Measurements from ENCODE around the gene ALCAM.
A peak's percentile ranks its signal among the peaks of the same experiment; 100 is the strongest.

The ALCAM gene

GRCh38 chr3:105345156-105345555 lies 21.6 kb upstream of the ALCAM start:
- Histone ChIP-seq H3K27me3 (ENCODE audit: low read depth, low read length) (no peaks in the 10 kb centered on the region), H3K9me3 (ENCODE audit: control insufficient read depth in 1 of 2, low read length in 2 of 2) (no peaks in the 10 kb centered on the region), H3K4me1 (ENCODE audit: control insufficient read depth in 1 of 2, insufficient read depth in 2 of 2, low read length in 2 of 2) (no peaks in the 10 kb centered on the region), H3K36me3 (ENCODE audit: control insufficient read depth in 1 of 2, insufficient read depth in 2 of 2, low read length in 2 of 2) (no peaks in the 10 kb centered on the region), H3K4me3 (ENCODE audit: low read depth in 1 of 2, low read length in 2 of 2) (no peak overlapping the region), H3K27ac (ENCODE audit: low read length) (no peak overlapping the region)

DNA sequence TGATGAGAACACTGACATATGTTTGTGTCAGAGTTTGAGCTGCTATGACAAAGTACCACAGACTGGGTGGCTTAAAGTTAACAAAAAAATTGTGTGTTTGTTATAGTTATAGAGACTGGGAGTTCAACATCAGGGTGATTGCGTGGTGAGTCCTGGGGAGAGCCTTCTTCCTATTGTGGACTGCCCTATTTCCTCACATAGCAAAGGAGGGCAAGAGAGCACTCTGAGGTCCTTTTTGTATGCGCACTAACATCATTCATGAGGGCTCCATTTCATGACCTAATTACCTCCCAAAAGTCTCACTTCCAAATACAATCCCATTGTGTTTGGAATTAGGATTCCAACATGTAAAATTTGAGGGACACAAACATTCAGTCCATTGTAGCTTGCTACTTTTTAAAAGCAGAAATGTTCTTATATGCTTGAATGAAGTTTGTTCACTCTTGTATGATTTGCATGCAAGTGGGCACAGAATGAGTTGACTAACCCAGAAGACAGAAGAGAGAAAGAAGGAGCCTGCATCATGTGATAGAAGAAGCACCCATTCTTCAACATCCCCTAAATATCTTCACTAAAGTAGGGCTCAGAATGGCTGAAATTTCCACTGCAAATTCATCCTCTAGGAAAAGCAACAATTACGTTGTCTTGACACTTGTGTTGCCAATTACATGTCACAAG lies 18.9 kb upstream of the ALCAM start:
- H3K9me3 ChIP-seq (ENCODE audit: control insufficient read depth in 1 of 2, low read length in 2 of 2) = no peaks in the 10 kb centered on the region
- H3K27me3 ChIP-seq (ENCODE audit: low read depth, low read length) = no peaks in the 10 kb centered on the region
- H3K4me3 ChIP-seq (ENCODE audit: low read depth in 1 of 2, low read length in 2 of 2) = no peak overlapping the region
- no peak overlapping the region for H3K27ac ChIP-seq (ENCODE audit: low read length)
- no peaks in the 10 kb centered on the region for H3K36me3 ChIP-seq (ENCODE audit: control insufficient read depth in 1 of 2, insufficient read depth in 2 of 2, low read length in 2 of 2)
- H3K4me1 ChIP-seq (ENCODE audit: control insufficient read depth in 1 of 2, insufficient read depth in 2 of 2, low read length in 2 of 2) = no peaks in the 10 kb centered on the region

DNA sequence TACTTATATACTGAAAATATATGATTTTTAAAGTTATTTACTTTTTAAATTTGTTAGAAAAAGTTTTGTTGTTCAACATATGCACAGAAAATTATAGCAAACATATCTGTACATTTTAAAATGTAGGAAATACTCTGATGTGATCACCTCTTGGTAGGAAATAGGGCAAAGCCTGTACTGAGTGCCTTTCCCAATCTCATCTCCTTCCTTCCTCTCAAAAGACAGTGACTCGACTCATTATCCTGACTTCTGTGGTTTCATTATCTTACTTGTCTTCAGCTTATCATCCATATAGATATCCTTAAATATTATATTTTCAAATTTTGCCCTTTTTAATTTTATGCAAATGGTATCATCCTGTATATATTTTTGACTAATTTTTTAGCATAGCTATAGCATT lies 18.4 kb upstream of the ALCAM start:
- H3K4me3 ChIP-seq (ENCODE audit: low read depth in 1 of 2, low read length in 2 of 2) = no peak overlapping the region
- no peaks in the 10 kb centered on the region for H3K27me3 ChIP-seq (ENCODE audit: low read depth, low read length)
- H3K4me1 ChIP-seq (ENCODE audit: control insufficient read depth in 1 of 2, insufficient read depth in 2 of 2, low read length in 2 of 2) = no peaks in the 10 kb centered on the region
- no peak overlapping the region for H3K27ac ChIP-seq (ENCODE audit: low read length)
- no peaks in the 10 kb centered on the region for H3K36me3 ChIP-seq (ENCODE audit: control insufficient read depth in 1 of 2, insufficient read depth in 2 of 2, low read length in 2 of 2)
- H3K9me3 ChIP-seq (ENCODE audit: control insufficient read depth in 1 of 2, low read length in 2 of 2) = no peaks in the 10 kb centered on the region

DNA sequence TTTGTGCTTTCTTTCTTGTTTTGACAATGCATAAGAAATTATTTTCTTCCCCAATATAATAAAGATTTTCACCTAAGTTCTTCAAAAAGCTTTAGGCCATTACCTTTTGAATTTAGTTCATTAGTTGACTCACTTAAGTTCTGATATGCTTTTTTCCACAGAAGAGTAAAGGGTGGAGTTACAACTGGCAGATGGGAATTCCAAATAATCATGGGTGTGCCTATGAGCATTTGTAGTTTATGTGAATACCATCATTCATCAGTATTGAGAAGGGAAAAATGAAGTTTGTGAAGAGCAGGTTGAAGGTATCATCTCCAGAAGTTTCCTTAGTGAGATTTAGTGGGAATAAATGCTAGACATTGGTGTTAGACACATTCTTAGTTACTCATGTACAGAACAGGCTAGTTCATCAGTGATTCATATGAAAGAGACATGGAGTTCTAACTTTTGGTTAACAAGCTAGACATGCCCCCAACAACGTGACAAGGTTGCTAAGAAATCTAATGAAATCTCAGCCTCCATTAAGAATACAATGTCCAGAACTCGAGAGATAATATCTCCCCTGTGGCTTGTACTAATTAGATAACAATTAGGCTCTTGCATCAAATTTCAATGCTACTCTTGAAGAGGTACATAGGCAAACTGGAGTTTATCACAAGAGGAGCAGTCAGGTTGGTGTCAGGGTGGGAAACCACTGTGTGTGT lies 16.9 kb upstream of the ALCAM start:
- Histone ChIP-seq H3K27me3 (ENCODE audit: low read depth, low read length) (peaks cover 5% of the 10 kb centered on the region), H3K36me3 (ENCODE audit: control insufficient read depth in 1 of 2, insufficient read depth in 2 of 2, low read length in 2 of 2) (no peaks in the 10 kb centered on the region), H3K4me1 (ENCODE audit: control insufficient read depth in 1 of 2, insufficient read depth in 2 of 2, low read length in 2 of 2) (no peaks in the 10 kb centered on the region)

GRCh38 chr3:105351821-105352220 lies 14.9 kb upstream of the ALCAM start:
- Histone ChIP-seq H3K9me3 (ENCODE audit: control insufficient read depth in 1 of 2, low read length in 2 of 2) (no peaks in the 10 kb centered on the region), H3K27me3 (ENCODE audit: low read depth, low read length) (peaks cover 5% of the 10 kb centered on the region), H3K27ac (ENCODE audit: low read length) (no peak overlapping the region), H3K4me1 (ENCODE audit: control insufficient read depth in 1 of 2, insufficient read depth in 2 of 2, low read length in 2 of 2) (no peaks in the 10 kb centered on the region), H3K36me3 (ENCODE audit: control insufficient read depth in 1 of 2, insufficient read depth in 2 of 2, low read length in 2 of 2) (no peaks in the 10 kb centered on the region), H3K4me3 (ENCODE audit: low read depth in 1 of 2, low read length in 2 of 2) (no peak overlapping the region)

More for the DNA sequence above, 16.9 kb upstream of the ALCAM start:
- Histone ChIP-seq H3K4me3 (ENCODE audit: low read depth in 1 of 2, low read length in 2 of 2) (no peak overlapping the region), H3K9me3 (ENCODE audit: control insufficient read depth in 1 of 2, low read length in 2 of 2) (no peaks in the 10 kb centered on the region), H3K27ac (ENCODE audit: low read length) (no peak overlapping the region)

DNA sequence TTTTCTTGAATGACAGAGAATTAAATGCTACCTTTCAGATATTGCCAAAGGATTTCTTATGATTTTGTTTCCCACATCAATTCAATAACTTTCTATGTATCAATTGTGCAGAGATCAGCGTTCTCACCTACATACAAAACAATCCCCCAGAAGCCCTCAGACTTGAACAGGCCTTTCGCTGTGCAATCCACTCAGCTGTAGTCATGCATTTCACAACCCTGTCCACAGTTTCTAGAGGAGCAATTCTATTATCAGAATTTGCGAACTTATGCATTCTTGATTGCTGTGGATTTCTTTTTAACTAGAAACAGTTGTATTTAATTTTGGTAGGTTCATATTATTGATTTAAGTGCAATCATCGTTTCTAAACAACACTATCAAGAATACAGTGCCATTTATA lies 13.7 kb upstream of the ALCAM start:
- Histone ChIP-seq H3K4me3 (ENCODE audit: low read depth in 1 of 2, low read length in 2 of 2) (no peak overlapping the region), H3K27me3 (ENCODE audit: low read depth, low read length) (peaks cover 5% of the 10 kb centered on the region), H3K36me3 (ENCODE audit: control insufficient read depth in 1 of 2, insufficient read depth in 2 of 2, low read length in 2 of 2) (no peaks in the 10 kb centered on the region)

DNA sequence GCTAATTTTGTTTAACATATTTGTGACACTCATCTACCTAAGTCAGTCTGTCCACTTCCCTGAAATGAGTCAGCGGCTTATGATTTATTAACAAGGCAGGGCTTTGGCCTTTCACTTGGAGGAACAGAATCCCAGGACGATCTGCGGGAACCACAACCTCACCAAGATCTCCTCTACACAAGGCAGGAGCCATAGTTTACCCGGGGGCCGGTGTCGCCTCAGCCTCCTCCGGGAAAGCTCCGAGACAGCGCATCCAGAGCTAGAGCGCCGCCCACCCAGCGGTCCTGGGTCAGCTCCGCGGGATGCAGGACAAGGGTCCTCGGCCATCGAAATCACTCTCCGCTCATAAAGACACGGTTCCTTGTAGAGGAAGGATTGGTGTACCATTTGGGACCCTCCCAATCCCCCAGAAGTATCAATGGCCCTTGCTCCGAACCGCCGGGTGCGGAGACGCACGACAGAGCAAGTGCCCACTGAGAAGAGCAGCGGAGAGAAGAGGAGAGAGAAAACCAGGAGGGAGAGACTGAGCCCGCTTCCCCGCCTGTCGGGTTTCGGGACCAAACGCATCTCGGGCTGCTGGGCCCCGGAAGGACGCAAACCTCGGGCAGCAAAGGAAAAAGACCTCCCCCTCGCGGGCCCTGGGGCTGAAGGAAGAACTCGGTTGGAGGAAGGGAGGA lies 13.1 kb upstream of the ALCAM start:
- Histone ChIP-seq H3K36me3 (ENCODE audit: control insufficient read depth in 1 of 2, insufficient read depth in 2 of 2, low read length in 2 of 2) (no peaks in the 10 kb centered on the region), H3K4me3 (ENCODE audit: low read depth in 1 of 2, low read length in 2 of 2) (peak overlapping the region; percentile 40 to 59), H3K4me1 (ENCODE audit: control insufficient read depth in 1 of 2, insufficient read depth in 2 of 2, low read length in 2 of 2) (no peaks in the 10 kb centered on the region), H3K9me3 (ENCODE audit: control insufficient read depth in 1 of 2, low read length in 2 of 2) (no peaks in the 10 kb centered on the region), H3K27me3 (ENCODE audit: low read depth, low read length) (peaks cover 5% of the 10 kb centered on the region), H3K27ac (ENCODE audit: low read length) (no peak overlapping the region)

More for the DNA sequence above, 13.7 kb upstream of the ALCAM start:
- Histone ChIP-seq H3K4me1 (ENCODE audit: control insufficient read depth in 1 of 2, insufficient read depth in 2 of 2, low read length in 2 of 2) (no peaks in the 10 kb centered on the region), H3K9me3 (ENCODE audit: control insufficient read depth in 1 of 2, low read length in 2 of 2) (no peaks in the 10 kb centered on the region), H3K27ac (ENCODE audit: low read length) (no peak overlapping the region)

- H3K27me3 ChIP-seq (ENCODE audit: low read depth, low read length) = peaks cover 5% of the 10 kb centered on the region
- peak overlapping the region; percentile 40 to 59 for H3K4me3 ChIP-seq (ENCODE audit: low read depth in 1 of 2, low read length in 2 of 2)
- H3K4me1 ChIP-seq (ENCODE audit: control insufficient read depth in 1 of 2, insufficient read depth in 2 of 2, low read length in 2 of 2) = no peaks in the 10 kb centered on the region
- H3K27ac ChIP-seq (ENCODE audit: low read length) = no peak overlapping the region
- H3K9me3 ChIP-seq (ENCODE audit: control insufficient read depth in 1 of 2, low read length in 2 of 2) = no peaks in the 10 kb centered on the region
- no peaks in the 10 kb centered on the region for H3K36me3 ChIP-seq (ENCODE audit: control insufficient read depth in 1 of 2, insufficient read depth in 2 of 2, low read length in 2 of 2)
These were observed 12.3 kb upstream of the ALCAM start for GRCh38 chr3:105354429-105354828.

GRCh38 chr3:105355408-105356061 lies 11.2 kb upstream of the ALCAM start:
- H3K9me3 ChIP-seq (ENCODE audit: control insufficient read depth in 1 of 2, low read length in 2 of 2) = no peaks in the 10 kb centered on the region
- peaks cover 5% of the 10 kb centered on the region for H3K27me3 ChIP-seq (ENCODE audit: low read depth, low read length)
- no peaks in the 10 kb centered on the region for H3K36me3 ChIP-seq (ENCODE audit: control insufficient read depth in 1 of 2, insufficient read depth in 2 of 2, low read length in 2 of 2)
- H3K4me3 ChIP-seq (ENCODE audit: low read depth in 1 of 2, low read length in 2 of 2) = no peak overlapping the region
- H3K4me1 ChIP-seq (ENCODE audit: control insufficient read depth in 1 of 2, insufficient read depth in 2 of 2, low read length in 2 of 2) = no peaks in the 10 kb centered on the region
- no peak overlapping the region for H3K27ac ChIP-seq (ENCODE audit: low read length)

GRCh38 chr3:105356396-105356795 lies 10.3 kb upstream of the ALCAM start:
- H3K27me3 ChIP-seq (ENCODE audit: low read depth, low read length) = peaks cover 5% of the 10 kb centered on the region
- H3K9me3 ChIP-seq (ENCODE audit: control insufficient read depth in 1 of 2, low read length in 2 of 2) = no peaks in the 10 kb centered on the region
- H3K36me3 ChIP-seq (ENCODE audit: control insufficient read depth in 1 of 2, insufficient read depth in 2 of 2, low read length in 2 of 2) = no peaks in the 10 kb centered on the region
- H3K4me1 ChIP-seq (ENCODE audit: control insufficient read depth in 1 of 2, insufficient read depth in 2 of 2, low read length in 2 of 2) = no peaks in the 10 kb centered on the region
- H3K27ac ChIP-seq (ENCODE audit: low read length) = no peak overlapping the region
- no peak overlapping the region for H3K4me3 ChIP-seq (ENCODE audit: low read depth in 1 of 2, low read length in 2 of 2)

- Histone ChIP-seq H3K27ac (ENCODE audit: low read length) (no peak overlapping the region), H3K9me3 (ENCODE audit: control insufficient read depth in 1 of 2, low read length in 2 of 2) (no peaks in the 10 kb centered on the region)
These were observed 9.7 kb upstream of the ALCAM start for GRCh38 chr3:105356988-105357387.

More at GRCh38 chr3:105356988-105357387, 9.7 kb upstream of the ALCAM start:
- Histone ChIP-seq H3K27me3 (ENCODE audit: low read depth, low read length) (peaks cover 5% of the 10 kb centered on the region), H3K4me1 (ENCODE audit: control insufficient read depth in 1 of 2, insufficient read depth in 2 of 2, low read length in 2 of 2) (no peaks in the 10 kb centered on the region), H3K36me3 (ENCODE audit: control insufficient read depth in 1 of 2, insufficient read depth in 2 of 2, low read length in 2 of 2) (no peaks in the 10 kb centered on the region), H3K4me3 (ENCODE audit: low read depth in 1 of 2, low read length in 2 of 2) (no peak overlapping the region)

All from muscle layer of duodenum (tissue), 2 donors.